BJ (cell line): ENCODE measurements around the gene ATXN1. TPM values are rescaled to one million over a fixed set of nuclear protein-coding genes. Genes with fewer than 3 reads are reported as not detected.

Experiments used
- CTCF ChIA-PET: fragments of 350-600 bp; formaldehyde crosslinking; extraction: SDS; loops from one replicate; lab custom pipeline; 2021; ENCODE audit warnings: antibody characterized with exemption, inconsistent platforms; lab: Yijun Ruan, JAX
- POLR2A ChIA-PET: fragments of 300-600 bp; sonication (Branson Sonifier 250); formaldehyde crosslinking; extraction: SDS; loops from one replicate; lab custom pipeline; 2021; ENCODE audit warnings: antibody characterized with exemption; lab: Charles Lee
- DNase-seq: peaks from one replicate; pipeline ENCODE4 v3.0.0-alpha.2; 2011; ENCODE audit warnings: low read depth
- H3K27me3 ChIP-seq: 2 replicates; pipeline ENCODE4 v1.6.0; 2011; ENCODE audit warnings: low read length; ENCODE audit not compliant: control insufficient read depth, insufficient read depth
- H3K36me3 ChIP-seq: 2 replicates; pipeline ENCODE4 v1.5.1; 2011; ENCODE audit warnings: low read length; ENCODE audit not compliant: control insufficient read depth, insufficient read depth
- H3K4me3 ChIP-seq: 2 replicates; pipeline ENCODE4 v1.5.1; 2011; ENCODE audit warnings: low read depth, mild to moderate bottlenecking, control low read depth, low read length
- CTCF ChIP-seq: IDR thresholded peaks from 2 replicates; pipeline ENCODE4 v1.5.1; 2011; ENCODE audit warnings: low read depth, mild to moderate bottlenecking, control low read depth, inconsistent platforms, low read length, moderate library complexity; ENCODE audit not compliant: insufficient read depth
- polyA plus RNA-seq: library from polyadenylated mRNA; depleted of rRNA; stranded (reverse); fragments of >200 nt; gene quantifications from 2 replicates; pipeline ENCODE4 v1.2.3, GENCODE V29; 2011

The ATXN1 gene
- polyA plus RNA-seq, 1 experiment, result 60.2 TPM

GRCh38 chr6:16802071-16802470 lies 40.8 kb upstream of the ATXN1 start:
- no peak overlapping the region for H3K4me3 ChIP-seq
- no peaks in the 10 kb centered on the region for H3K27me3 ChIP-seq
- CTCF ChIA-PET, result interaction anchor here (0.7 to 1.8 kb wide), 3 partner anchors 10 to 37 kb away, joined by 3 to 5 read pairs (median 3); no protein-coding TSS in a partner anchor
- TF ChIP-seq CTCF, result no peak
- peak; percentile 68 for DNase-seq
- no peaks in the 10 kb centered on the region for H3K36me3 ChIP-seq
- POLR2A ChIA-PET, result no interaction called here

- TF ChIP-seq CTCF, result no peak
- Histone ChIP-seq H3K36me3 (no peaks in the 10 kb centered on the region), H3K4me3 (no peak overlapping the region), H3K27me3 (no peaks in the 10 kb centered on the region)
- ChIA-PET POLR2A (no interaction called here), CTCF (interaction anchor here (0.6 to 1.8 kb wide), 8 partner anchors 13 to 433 kb away, joined by 3 to 6 read pairs (median 3); no protein-coding TSS in a partner anchor)
- DNase-seq, result peak; percentile 17
Measured at GRCh38 chr6:16800942-16801341, 39.7 kb upstream of the ATXN1 start.

GRCh38 chr6:16800341-16800740 lies 39.1 kb upstream of the ATXN1 start:
- CTCF ChIA-PET, result interaction anchor here (1.1 to 1.7 kb wide), 3 partner anchors 13 to 29 kb away, joined by 3 to 6 read pairs (median 4); no protein-coding TSS in a partner anchor
- DNase-seq, result no peak

GRCh38 chr6:16799279-16800193 lies 38.3 kb upstream of the ATXN1 start:
- Histone ChIP-seq H3K36me3 (no peaks in the 10 kb centered on the region), H3K4me3 (no peak overlapping the region), H3K27me3 (no peaks in the 10 kb centered on the region)
- POLR2A ChIA-PET, result no interaction called here
- CTCF ChIA-PET, result interaction anchor here (1.7 kb wide), 1 partner anchor 12 kb away, joined by 6 read pairs; no protein-coding TSS in a partner anchor
- DNase-seq, result peak; percentile 9
- no peak for TF ChIP-seq CTCF

More at GRCh38 chr6:16800341-16800740, 39.1 kb upstream of the ATXN1 start:
- no peak for TF ChIP-seq CTCF
- Histone ChIP-seq H3K36me3 (no peaks in the 10 kb centered on the region), H3K4me3 (no peak overlapping the region), H3K27me3 (no peaks in the 10 kb centered on the region)
- POLR2A ChIA-PET, result no interaction called here

- no peak for TF ChIP-seq CTCF
- Histone ChIP-seq H3K36me3 (no peaks in the 10 kb centered on the region), H3K4me3 (no peak overlapping the region), H3K27me3 (no peaks in the 10 kb centered on the region)
- POLR2A ChIA-PET, result no interaction called here
- DNase-seq, result no peak
- CTCF ChIA-PET, result no interaction called here
Measured at GRCh38 chr6:16793828-16794412, 32.7 kb upstream of the ATXN1 start.
